ENCODE measurements around the gene SNUPN.

DNA sequence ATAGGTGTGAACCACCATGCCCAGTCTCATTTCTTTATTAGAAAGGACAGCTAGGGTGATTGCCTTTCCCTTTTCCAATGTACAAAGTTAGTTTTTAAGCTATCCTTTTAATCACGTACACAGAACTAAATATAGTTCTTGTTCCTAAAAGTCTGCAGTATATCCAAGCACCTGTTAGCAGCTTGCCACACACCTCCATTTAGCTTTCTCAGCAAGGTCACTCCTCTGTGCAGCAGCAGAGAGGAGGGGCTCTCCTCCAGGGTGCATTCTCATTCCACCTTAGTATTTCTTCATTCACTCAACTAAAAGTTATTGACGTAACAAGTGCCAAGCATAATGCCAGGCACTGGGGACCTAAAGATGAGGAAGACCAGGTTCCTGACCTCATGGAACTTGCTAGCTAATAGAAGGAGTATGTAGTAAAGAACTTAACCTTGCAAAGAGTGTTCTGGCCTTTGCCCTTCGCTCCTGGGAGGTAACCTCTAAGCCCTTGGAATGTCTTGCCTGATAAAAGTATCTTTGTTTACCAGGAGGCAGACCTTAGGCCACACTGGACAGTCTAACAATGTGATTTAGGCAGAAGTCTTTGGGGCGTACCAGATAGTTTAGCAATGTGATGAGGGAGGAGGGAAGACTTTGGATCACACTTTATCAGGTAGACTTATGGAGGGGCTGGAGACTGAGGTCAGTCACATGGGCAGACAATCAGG, 33.7 kb downstream of the SNUPN start:
- no peak for TF ChIP-seq POLR2A (IDR thresholded peaks at IDR 0.05)
- no peak for TF ChIP-seq EP300 (IDR thresholded peaks at IDR 0.05)
